IPS-15b (cell line): Measurements from ENCODE around the gene USE1.

Experiments
- H3K27me3 ChIP-seq: one replicate; pipeline ENCODE4 v1.6.1; 2013; ENCODE audit warnings: low read length; ENCODE audit not compliant: control insufficient read depth, insufficient read depth
- H3K36me3 ChIP-seq: one replicate; pipeline ENCODE4 v1.6.1; 2013; ENCODE audit warnings: low read length; ENCODE audit not compliant: control insufficient read depth, insufficient read depth
- H3K4me1 ChIP-seq: one replicate; pipeline ENCODE4 v1.6.1; 2013; ENCODE audit warnings: mild to moderate bottlenecking, low read length; ENCODE audit not compliant: control insufficient read depth, insufficient read depth
- H3K4me3 ChIP-seq: one replicate; pipeline ENCODE4 v1.5.1; 2013; ENCODE audit warnings: low read depth, low read length
- H3K9ac ChIP-seq: one replicate; pipeline ENCODE4 v1.6.1; 2013; ENCODE audit warnings: low read depth, mild to moderate bottlenecking, low read length
- H3K9me3 ChIP-seq: one replicate; pipeline ENCODE4 v1.6.1; 2013; ENCODE audit warnings: mild to moderate bottlenecking, low read length; ENCODE audit not compliant: control insufficient read depth, insufficient read depth

USE1 gene

GRCh38 chr19:17215127-17215971 lies at the start of gene USE1:
Gene USE1, plus strand, starts transcription at chr19:17215357. Its CDS starts 49 bp downstream, at chr19:17215406.
- H3K9ac ChIP-seq, result peak within 1 kb of the TSS; percentile 95
- H3K4me1 ChIP-seq, result no peaks in the 10 kb centered on the region
- peaks cover 16% of the 10 kb centered on the region for H3K36me3 ChIP-seq

GRCh38 chr19:17165715-17166114 lies 49.4 kb upstream of the USE1 start:
- Histone ChIP-seq H3K27me3 (no peaks in the 10 kb centered on the region), H3K4me3 (no peak overlapping the region), H3K4me1 (no peaks in the 10 kb centered on the region), H3K36me3 (peaks cover 26% of the 10 kb centered on the region), H3K9ac (no peak overlapping the region), H3K9me3 (no peaks in the 10 kb centered on the region)

More at GRCh38 chr19:17215127-17215971, at the start of gene USE1:
- peak within 1 kb of the TSS; percentile 79 for H3K4me3 ChIP-seq
- H3K9me3 ChIP-seq, result no peaks in the 10 kb centered on the region
- H3K27me3 ChIP-seq, result no peaks in the 10 kb centered on the region

- no peaks in the 10 kb centered on the region for H3K9me3 ChIP-seq
- H3K36me3 ChIP-seq, result peaks cover 30% of the 10 kb centered on the region
- H3K4me3 ChIP-seq, result no peak overlapping the region
- H3K4me1 ChIP-seq, result no peaks in the 10 kb centered on the region
- H3K9ac ChIP-seq, result no peak overlapping the region
- no peaks in the 10 kb centered on the region for H3K27me3 ChIP-seq
Observed at GRCh38 chr19:17170538-17171297, 44.4 kb upstream of the USE1 start.

- no peak overlapping the region for H3K9ac ChIP-seq
- H3K36me3 ChIP-seq, result peaks cover 36% of the 10 kb centered on the region
- no peaks in the 10 kb centered on the region for H3K9me3 ChIP-seq
- H3K4me1 ChIP-seq, result no peaks in the 10 kb centered on the region
- H3K4me3 ChIP-seq, result no peak overlapping the region
- H3K27me3 ChIP-seq, result no peaks in the 10 kb centered on the region
Observed at GRCh38 chr19:17171874-17172273, 43.3 kb upstream of the USE1 start.

- H3K27me3 ChIP-seq, result no peaks in the 10 kb centered on the region
- peaks cover 36% of the 10 kb centered on the region for H3K36me3 ChIP-seq
- no peak overlapping the region for H3K9ac ChIP-seq
- H3K4me3 ChIP-seq, result no peak overlapping the region
- H3K4me1 ChIP-seq, result no peaks in the 10 kb centered on the region
- H3K9me3 ChIP-seq, result no peaks in the 10 kb centered on the region
Observed at GRCh38 chr19:17172624-17173345, 42.4 kb upstream of the USE1 start.

- Histone ChIP-seq H3K4me1 (no peaks in the 10 kb centered on the region), H3K36me3 (peaks cover 18% of the 10 kb centered on the region), H3K9ac (no peak overlapping the region), H3K27me3 (no peaks in the 10 kb centered on the region), H3K9me3 (no peaks in the 10 kb centered on the region), H3K4me3 (no peak overlapping the region)
Observed at GRCh38 chr19:17178291-17178690, 36.9 kb upstream of the USE1 start.

- peak overlapping the region; percentile 54 for H3K9ac ChIP-seq
Observed at GRCh38 chr19:17180997-17181702, 34.0 kb upstream of the USE1 start.

GRCh38 chr19:17183271-17183761 lies 31.8 kb upstream of the USE1 start:
- no peaks in the 10 kb centered on the region for H3K4me1 ChIP-seq
- no peak overlapping the region for H3K4me3 ChIP-seq
- H3K36me3 ChIP-seq, result peaks cover 18% of the 10 kb centered on the region
- no peaks in the 10 kb centered on the region for H3K27me3 ChIP-seq
- no peaks in the 10 kb centered on the region for H3K9me3 ChIP-seq
- H3K9ac ChIP-seq, result no peak overlapping the region

More at GRCh38 chr19:17180997-17181702, 34.0 kb upstream of the USE1 start:
- H3K4me1 ChIP-seq, result no peaks in the 10 kb centered on the region
- peak overlapping the region; percentile 3 for H3K4me3 ChIP-seq
- H3K27me3 ChIP-seq, result no peaks in the 10 kb centered on the region
- H3K9me3 ChIP-seq, result no peaks in the 10 kb centered on the region
- peaks cover 18% of the 10 kb centered on the region for H3K36me3 ChIP-seq

GRCh38 chr19:17183858-17184321 lies 31.3 kb upstream of the USE1 start:
- Histone ChIP-seq H3K9ac (no peak overlapping the region), H3K4me1 (no peaks in the 10 kb centered on the region), H3K27me3 (no peaks in the 10 kb centered on the region), H3K9me3 (no peaks in the 10 kb centered on the region), H3K36me3 (peaks cover 18% of the 10 kb centered on the region), H3K4me3 (no peak overlapping the region)

GRCh38 chr19:17184371-17184841 lies 30.8 kb upstream of the USE1 start:
- Histone ChIP-seq H3K36me3 (peaks cover 21% of the 10 kb centered on the region), H3K9me3 (no peaks in the 10 kb centered on the region), H3K4me1 (no peaks in the 10 kb centered on the region), H3K4me3 (no peak overlapping the region), H3K27me3 (no peaks in the 10 kb centered on the region), H3K9ac (no peak overlapping the region)

- Histone ChIP-seq H3K27me3 (no peaks in the 10 kb centered on the region), H3K9ac (no peak overlapping the region), H3K4me3 (no peak overlapping the region), H3K4me1 (no peaks in the 10 kb centered on the region), H3K36me3 (peaks cover 21% of the 10 kb centered on the region), H3K9me3 (no peaks in the 10 kb centered on the region)
Observed at GRCh38 chr19:17185590-17185989, 29.6 kb upstream of the USE1 start.
